Glutamatergic neuron (in vitro differentiated cells): Measurements from ENCODE around the gene IL4I1. TPM values are rescaled to one million over a fixed set of nuclear protein-coding genes. Genes with fewer than 3 reads are reported as not detected.
"Not testable (repeated sequence)": the region's sequence is repeated elsewhere in the genome, so short reads cannot be mapped to it uniquely, and the experiment has no call there.

Experiments used
- DNase-seq: peaks from one replicate; pipeline ENCODE4 v3.0.0; 2022
- H3K27ac Mint-ChIP-seq: one replicate; pipeline ENCODE4 v1.8.0; 2020; ENCODE audit warnings: mild to moderate bottlenecking, mixed read lengths, inconsistent platforms; ENCODE audit not compliant: unreplicated experiment
- H3K27me3 Mint-ChIP-seq: one replicate; pipeline ENCODE4 v1.8.0; 2020; ENCODE audit warnings: mild to moderate bottlenecking, moderate library complexity, mixed read lengths, inconsistent platforms; ENCODE audit not compliant: unreplicated experiment
- H3K36me3 Mint-ChIP-seq: one replicate; pipeline ENCODE4 v1.8.0; 2020; ENCODE audit warnings: mild to moderate bottlenecking, mixed read lengths, inconsistent platforms; ENCODE audit not compliant: unreplicated experiment
- H3K4me1 Mint-ChIP-seq: one replicate; pipeline ENCODE4 v1.8.0; 2020; ENCODE audit warnings: mild to moderate bottlenecking, low read depth, mixed read lengths, inconsistent platforms; ENCODE audit not compliant: unreplicated experiment
- H3K4me3 Mint-ChIP-seq: one replicate; pipeline ENCODE4 v1.8.0; 2020; ENCODE audit warnings: mild to moderate bottlenecking, mixed read lengths, inconsistent platforms; ENCODE audit not compliant: unreplicated experiment
- H3K9me3 Mint-ChIP-seq: one replicate; pipeline ENCODE4 v1.8.0; 2020; ENCODE audit warnings: mild to moderate bottlenecking, moderate library complexity, mixed read lengths, inconsistent platforms; ENCODE audit not compliant: unreplicated experiment
- CTCF ChIP-seq: fragments of 200-600 bp; sonication (generic); IDR thresholded peaks from one replicate; pipeline ENCODE4 v1.5.0; 2021; ENCODE audit not compliant: partially characterized antibody, unreplicated experiment
- total RNA-seq: library from RNA; stranded (reverse); fragmentation: NEBNext Ultra II Directional; extraction: Animal tissue kit (Norgen Biotek cat#: 25700); gene quantifications from one replicate; pipeline ENCODE4 v1.2.1, GENCODE V29; 2021; ENCODE audit not compliant: unreplicated experiment

Gene IL4I1
- total RNA-seq, 1 donor from 2014 or later = 0.59 TPM

- Mint-ChIP-seq H3K27me3 (peaks cover 33% of the 10 kb centered on the region), H3K27ac (peak within 1 kb of the TSS; percentile 100), H3K9me3 (peaks cover 25% of the 10 kb centered on the region), H3K36me3 (peaks cover 8% of the 10 kb centered on the region), H3K4me1 (peaks cover 18% of the 10 kb centered on the region), H3K4me3 (peak within 1 kb of the TSS; percentile 99)
- peak; percentile 93 for DNase-seq
- peak; percentile 12 for TF ChIP-seq CTCF
Observed at GRCh38 chr19:49929121-49929610, 32.5 kb upstream of the IL4I1 start, which contains the start of the genes ATF5 and NUP62. TSS of gene ATF5 (plus strand) at chr19:49929205. CDS start at chr19:49930851, 1,646 bp downstream. TSS of gene NUP62 (minus strand) at chr19:49929504. CDS start at chr19:49909807, 19,697 bp downstream.

- H3K27ac Mint-ChIP-seq = peak overlapping the region; percentile 100
- H3K9me3 Mint-ChIP-seq = peaks cover 23% of the 10 kb centered on the region
- H3K36me3 Mint-ChIP-seq = peaks cover 8% of the 10 kb centered on the region
Observed at GRCh38 chr19:49927526-49928264, 31.0 kb upstream of the IL4I1 start.

GRCh38 chr19:49926515-49926914, 29.8 kb upstream of the IL4I1 start:
- H3K36me3 Mint-ChIP-seq = peaks cover under 1% of the 10 kb centered on the region
- H3K27me3 Mint-ChIP-seq = peaks cover 29% of the 10 kb centered on the region
- TF ChIP-seq CTCF = no peak
- H3K4me1 Mint-ChIP-seq = peaks cover 23% of the 10 kb centered on the region
- peaks cover 18% of the 10 kb centered on the region for H3K9me3 Mint-ChIP-seq
- DNase-seq = no peak
- H3K27ac Mint-ChIP-seq = no peak overlapping the region
- H3K4me3 Mint-ChIP-seq = no peak overlapping the region

More at GRCh38 chr19:49927526-49928264, 31.0 kb upstream of the IL4I1 start:
- Mint-ChIP-seq H3K4me1 (peaks cover 22% of the 10 kb centered on the region), H3K27me3 (peaks cover 29% of the 10 kb centered on the region), H3K4me3 (peak overlapping the region; percentile 99)
- no peak for TF ChIP-seq CTCF
- no peak for DNase-seq

- peaks cover 30% of the 10 kb centered on the region for H3K4me1 Mint-ChIP-seq
- no peak for DNase-seq
- no peak overlapping the region for H3K27ac Mint-ChIP-seq
- no peaks in the 10 kb centered on the region for H3K36me3 Mint-ChIP-seq
- peaks cover 18% of the 10 kb centered on the region for H3K9me3 Mint-ChIP-seq
- H3K27me3 Mint-ChIP-seq = peaks cover 27% of the 10 kb centered on the region
- H3K4me3 Mint-ChIP-seq = no peak overlapping the region
- TF ChIP-seq CTCF = no peak
Observed at GRCh38 chr19:49925486-49925885, 28.8 kb upstream of the IL4I1 start.

GRCh38 chr19:49924881-49925210, 28.2 kb upstream of the IL4I1 start:
- peaks cover 30% of the 10 kb centered on the region for H3K4me1 Mint-ChIP-seq
- peak overlapping the region; percentile 65 for H3K4me3 Mint-ChIP-seq
- H3K27ac Mint-ChIP-seq = peak overlapping the region; percentile 93
- peaks cover 19% of the 10 kb centered on the region for H3K9me3 Mint-ChIP-seq
- H3K36me3 Mint-ChIP-seq, DNase-seq: not testable (repeated sequence)
- H3K27me3 Mint-ChIP-seq = peaks cover 21% of the 10 kb centered on the region
